ENCODE data around the gene MAMSTR.

DNA sequence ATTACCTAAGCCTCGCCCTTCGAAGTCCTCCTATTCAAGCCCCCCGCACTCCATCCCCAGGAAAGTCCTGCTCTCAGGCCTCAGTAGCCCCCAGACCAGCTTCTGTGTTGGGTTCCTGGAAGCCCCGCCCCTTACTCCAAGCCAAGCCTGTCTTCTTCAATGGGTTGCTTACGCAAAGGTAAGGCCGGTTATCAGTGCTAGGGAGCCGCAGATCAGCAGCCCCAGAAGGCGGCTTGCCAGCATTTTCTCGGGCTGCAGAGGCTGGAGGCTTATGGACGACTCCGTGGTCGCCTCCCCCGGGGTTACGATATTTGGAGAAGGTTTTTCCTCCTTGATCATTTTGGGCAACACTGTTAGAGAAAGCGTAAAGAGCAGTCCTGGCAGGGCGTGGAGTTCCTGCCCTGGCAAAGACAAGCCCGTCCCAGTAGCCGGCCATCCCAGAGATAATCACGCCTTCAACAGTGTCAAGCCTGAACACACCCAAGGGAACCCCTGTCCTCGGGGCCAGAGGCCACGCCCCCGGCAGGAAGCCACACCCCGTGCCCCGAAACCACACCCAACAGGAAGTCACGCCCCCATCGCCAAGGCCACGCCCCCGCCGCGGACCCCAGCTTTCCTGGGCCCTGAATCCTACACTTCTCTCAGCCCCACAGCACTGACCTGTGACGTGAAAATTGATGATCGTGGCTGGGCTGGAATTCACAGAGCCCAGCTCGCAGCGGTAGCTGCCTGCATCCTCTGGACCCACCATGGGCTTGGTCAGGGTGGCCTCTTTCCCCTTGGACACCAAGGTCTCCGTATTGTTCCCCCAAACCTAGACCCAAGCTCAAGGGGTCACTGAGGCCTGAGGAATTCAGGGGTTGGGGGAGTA is 21.8 kb upstream of the MAMSTR start:
- TF ChIP-seq, protein P1, sequence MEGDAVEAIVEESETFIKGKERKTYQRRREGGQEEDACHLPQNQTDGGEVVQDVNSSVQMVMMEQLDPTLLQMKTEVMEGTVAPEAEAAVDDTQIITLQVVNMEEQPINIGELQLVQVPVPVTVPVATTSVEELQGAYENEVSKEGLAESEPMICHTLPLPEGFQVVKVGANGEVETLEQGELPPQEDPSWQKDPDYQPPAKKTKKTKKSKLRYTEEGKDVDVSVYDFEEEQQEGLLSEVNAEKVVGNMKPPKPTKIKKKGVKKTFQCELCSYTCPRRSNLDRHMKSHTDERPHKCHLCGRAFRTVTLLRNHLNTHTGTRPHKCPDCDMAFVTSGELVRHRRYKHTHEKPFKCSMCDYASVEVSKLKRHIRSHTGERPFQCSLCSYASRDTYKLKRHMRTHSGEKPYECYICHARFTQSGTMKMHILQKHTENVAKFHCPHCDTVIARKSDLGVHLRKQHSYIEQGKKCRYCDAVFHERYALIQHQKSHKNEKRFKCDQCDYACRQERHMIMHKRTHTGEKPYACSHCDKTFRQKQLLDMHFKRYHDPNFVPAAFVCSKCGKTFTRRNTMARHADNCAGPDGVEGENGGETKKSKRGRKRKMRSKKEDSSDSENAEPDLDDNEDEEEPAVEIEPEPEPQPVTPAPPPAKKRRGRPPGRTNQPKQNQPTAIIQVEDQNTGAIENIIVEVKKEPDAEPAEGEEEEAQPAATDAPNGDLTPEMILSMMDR (IDR thresholded peaks at IDR 0.05 in 4 of 5, conservative IDR thresholded peaks at IDR 0.05 in 1 of 5) = no peak
- peak in 1 of 2 donors; percentile 41 for TF ChIP-seq POLR2A (IDR thresholded peaks at IDR 0.05)

Data from gastrocnemius medialis (tissue), 4 donors.